Heart left ventricle (tissue), 16 donors: Measurements from ENCODE around the gene GEMIN4. TPM values are rescaled to one million over a fixed set of nuclear protein-coding genes. Genes with fewer than 3 reads are reported as not detected.

Source experiments
- ATAC-seq, 4 donors: fragments of 200-7000 bp; cut with Tn5 transposase; one replicate each; pipeline ENCODE4 v1.9.1; 2020 to 2022; ENCODE audit warnings: moderate library complexity in 4 of 4, mild to moderate bottlenecking in 3 of 4, moderate number of reproducible peaks in 1 of 4
- DNase-seq, 5 donors: peaks; one replicate each; pipeline ENCODE4 v3.0.0-alpha.2; 2020
- H3K27ac ChIP-seq, 12 donors: fragments of 200-600 bp; sonication (generic) in 4 of 12; one replicate each; pipeline versions ENCODE4 v1.5.0 to v1.8.0; 2016 to 2022; ENCODE audit warnings: mild to moderate bottlenecking in 2 of 12
- H3K27me3 ChIP-seq, 9 donors: fragments of 200-600 bp; sonication (generic) in 2 of 9; one replicate each; pipeline versions ENCODE4 v1.5.1 to v1.8.0; 2016 to 2022; ENCODE audit warnings: mild to moderate bottlenecking in 3 of 9
- H3K36me3 ChIP-seq, 9 donors: fragments of 200-600 bp; sonication (generic) in 2 of 9; one replicate each; pipeline versions ENCODE4 v1.5.0 to v1.8.0; 2018 to 2022; ENCODE audit warnings: mild to moderate bottlenecking in 2 of 9
- H3K4me1 ChIP-seq, 12 donors: fragments of 200-600 bp; sonication (generic) in 4 of 12; one replicate each; pipeline versions ENCODE4 v1.5.0 to v1.8.0; 2016 to 2022; ENCODE audit warnings: mild to moderate bottlenecking in 3 of 12
- H3K4me3 ChIP-seq, 12 donors: fragments of 200-600 bp; sonication (generic) in 4 of 12; one replicate each; pipeline versions ENCODE4 v1.5.0 to v1.8.0; 2017 to 2022; ENCODE audit warnings: mild to moderate bottlenecking in 9 of 12, moderate library complexity in 4 of 12
- H3K9me3 ChIP-seq, 12 donors: fragments of 200-600 bp; sonication (generic) in 4 of 12; one replicate each; pipeline versions ENCODE4 v1.5.0 to v1.8.0; 2016 to 2022; ENCODE audit warnings: mild to moderate bottlenecking in 1 of 12
- CTCF ChIP-seq, 12 donors: fragments of 200-600 bp; sonication (generic) in 4 of 12; IDR thresholded peaks; one replicate each; pipeline versions ENCODE4 v1.5.0 to v1.8.0; 2018 to 2022; ENCODE audit warnings: antibody characterized with exemption in 12 of 12, mild to moderate bottlenecking in 5 of 12
- POLR2A ChIP-seq, 2 donors: fragments of 450-650 bp; IDR thresholded peaks; one replicate each; pipeline ENCODE4 v1.6.1; 2017; ENCODE audit warnings: antibody characterized with exemption in 2 of 2, mild to moderate bottlenecking in 2 of 2, moderate library complexity in 2 of 2
- WGBS, 4 donors: extraction: QIAGEN DNeasy Blood & Tissue Kit in 2 of 4; methylation state at CpG; one replicate each; pipeline versions ENCODE4 v1.1.5 to v1.1.7; 2013 to 2018; 5-methylcytosine and 5-hydroxymethylcytosine counted together
- intact Hi-C, 10 donors: fragments of 100-400 bp; cut with DNase I; formaldehyde crosslinking; loops; one replicate each; pipeline versions ENCODE4 v1.11.1 to v1.14.2; 2022
- polyA plus RNA-seq, 2 donors: library from polyadenylated mRNA; stranded (reverse); fragments of 200-250 nt; gene quantifications; one replicate each; pipeline ENCODE4 v1.2.3, GENCODE V29; 2013
- total RNA-seq, 9 donors: library from RNA; depleted of rRNA in 2 of 9; stranded (reverse); fragments of >200 nt in 2 of 9; fragmentation: NEBNext Ultra II Directional in 3 of 9; extraction: Animal tissue kit (Norgen Biotek cat#: 25700) in 3 of 9; gene quantifications; one replicate each; pipeline versions ENCODE4 v1.1.0 to v1.2.4, GENCODE V29; 2016 to 2023
- donor health status: ischemic (EF 13 %, LVEDD 7.1; RV severe dilation, severe dysfunction).
- donor health status: healthy with polysubstance abuse.
- donor health status: DM: no; HTN: yes; CAD: no.
- donor health status: DM: no; HTN: no; CAD: no.
- donor health status: ischemic (EF 25% LVEDD 6.9; RV normal size, moderate dysfunction).
- donor health status: ischemic (EF 25% LVEDD 5.7; RV mildly dilated, moderate dysfunction).
- donor health status: healthy.
- donor health status: DM: yes; HTN: yes; CAD: no.
- donor health status: ischemic (EF 35%, LVEDD 5.7; RV mildly dilated, moderate dysfunction).
- donor health status: nonischemic (EF 11% LVEDD 7.7; RV severe dilation, severe dysfunction).
- donor health status: DM: yes; HTN: yes; CAD: no.
- donor health status: PGD.
- donor health status: ischemic (EF 29% LVEDD 5.4; RV normal size, mild dysfunction).
- donor health status: nonischemic (EF 23%, LVEDD 6.1; RV moderate dilation, normal function).

The GEMIN4 gene
- total and polyA plus RNA-seq, 11 donors, result 3.2 to 20.8 (median 9.8) TPM

DNA sequence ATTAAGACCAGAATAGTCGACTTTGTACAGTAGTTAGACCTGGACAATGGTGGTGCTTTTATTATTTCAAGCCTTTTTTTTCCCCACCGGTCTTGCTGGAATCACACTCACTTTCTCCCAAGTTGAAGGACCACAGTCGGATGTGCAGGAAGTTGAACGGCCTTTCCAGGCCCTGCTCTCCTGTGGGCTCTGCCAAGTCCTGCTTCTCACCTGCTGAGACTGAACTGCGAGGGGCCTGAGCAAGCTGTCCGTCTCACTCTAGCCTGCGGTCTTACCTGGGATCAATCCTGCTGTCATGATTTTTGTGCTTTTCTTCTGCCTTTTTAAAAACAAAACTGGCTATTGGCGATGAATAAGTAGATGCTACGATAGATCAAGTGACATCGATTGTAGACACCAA lies 18.3 kb downstream of the GEMIN4 start:
- 79 to 86% (median 82%) methylated on average over 10 of the region's 10 CpGs for WGBS, 4 donors
- ATAC-seq (no peak), DNase-seq (no peak)
- H3K9me3 ChIP-seq, result no peaks in the 10 kb centered on the region
- intact Hi-C loops, result no loop called here
- H3K4me3 ChIP-seq, result peak overlapping the region in 4 of 12 donors; percentile 63 to 98 (median 84)
- H3K4me1 ChIP-seq, result peaks cover 0 to 24% (median 10%) of the 10 kb centered on the region in 12 donors
- no peak overlapping the region for H3K27ac ChIP-seq
- TF ChIP-seq CTCF (IDR thresholded peaks at IDR 0.05), result no peak
- TF ChIP-seq POLR2A (IDR thresholded peaks at IDR 0.05), result no peak
- peaks cover 0 to 17% (median 0%) of the 10 kb centered on the region in 9 donors for H3K27me3 ChIP-seq
- H3K36me3 ChIP-seq, result peaks cover 0 to 18% (median 1%) of the 10 kb centered on the region in 9 donors

GRCh38 chr17:732902-733720 lies 19.0 kb downstream of the GEMIN4 start:
- no peaks in the 10 kb centered on the region for H3K9me3 ChIP-seq
- WGBS, 4 donors, result 8 to 21% (median 11%) methylated on average over 29 to 57 of the region's 57 CpGs
- H3K27me3 ChIP-seq, result peaks cover 0 to 17% (median 0%) of the 10 kb centered on the region in 9 donors
- H3K27ac ChIP-seq, result peak overlapping the region in 11 of 12 donors; percentile 37 to 85 (median 75)
- DNase-seq, result peak in 2 of 5 donors; percentile 39 to 69
- H3K36me3 ChIP-seq, result peaks cover 0 to 12% (median 0%) of the 10 kb centered on the region in 9 donors
- no peak for TF ChIP-seq CTCF (IDR thresholded peaks at IDR 0.05)
- H3K4me1 ChIP-seq, result peaks cover 0 to 24% (median 10%) of the 10 kb centered on the region in 12 donors
- H3K4me3 ChIP-seq, result peak overlapping the region; percentile 63 to 98 (median 80)
- peak in 3 of 4 donors; percentile 51 to 72 (median 66) for ATAC-seq
- intact Hi-C loops, result no loop called here

GRCh38 chr17:732067-732901 lies 19.8 kb downstream of the GEMIN4 start, which contains the start of gene TLCD3A:
Gene TLCD3A, plus strand, starts transcription at chr17:732596. Its CDS starts 52 bp downstream, at chr17:732648.
- peak within 1 kb of the TSS in 11 of 12 donors; percentile 64 to 85 (median 75) for H3K27ac ChIP-seq
- peak; percentile 71 to 86 (median 81) for DNase-seq
- peak; percentile 53 to 85 (median 82) for ATAC-seq

More at GRCh38 chr17:732067-732901, 19.8 kb downstream of the GEMIN4 start, which contains the start of gene TLCD3A:
- Histone ChIP-seq H3K27me3 (peaks cover 0 to 17% (median 0%) of the 10 kb centered on the region in 9 donors), H3K36me3 (peaks cover 0 to 12% (median 0%) of the 10 kb centered on the region in 9 donors), H3K4me3 (peak within 1 kb of the TSS; percentile 63 to 98 (median 80)), H3K4me1 (peaks cover 0 to 24% (median 10%) of the 10 kb centered on the region in 12 donors), H3K9me3 (no peaks in the 10 kb centered on the region)
- intact Hi-C loops, result no loop called here
- TF ChIP-seq POLR2A (IDR thresholded peaks at IDR 0.05) (no peak), CTCF (IDR thresholded peaks at IDR 0.05) (no peak)
- WGBS, 4 donors, result 1% methylated on average over 33 to 126 of the region's 126 CpGs; no CpG with 5 or more reads in 1 of the 4 donors
